GM12878 (cell line): ENCODE data around the gene CAST. TPM values are rescaled to one million over a fixed set of nuclear protein-coding genes. Genes with fewer than 3 reads are reported as not detected.

Experiments used
- ATAC-seq: fragments of 200-7000 bp; cut with Tn5 transposase; 3 replicates; pipeline ENCODE4 v1.9.1; 2020; ENCODE audit warnings: mild to moderate bottlenecking, moderate library complexity
- BruUV-seq: library from RNA; stranded (reverse); fragments of 400-500 nt; replicated peaks from 2 replicates; lab custom pipeline; 2021; lab: Mats Ljungman, UMichigan
- CTCF ChIA-PET: fragments of 300-600 bp; sonication (Branson Sonifier 250); formaldehyde crosslinking; extraction: SDS; loops from one replicate; lab custom pipeline; 2021; ENCODE audit warnings: inconsistent platforms; lab: Yijun Ruan, JAX
- POLR2A ChIA-PET: fragments of 350-600 bp; formaldehyde crosslinking; extraction: SDS; loops from one replicate; lab custom pipeline; 2021; ENCODE audit warnings: inconsistent platforms; lab: Charles Lee
- RAD21 ChIA-PET: fragments of 300-600 bp; sonication (Branson Sonifier 250); formaldehyde crosslinking; loops from one replicate; lab custom pipeline; 2023; ENCODE audit warnings: antibody characterized with exemption; ENCODE audit not compliant: unreplicated experiment; lab: Charles Lee
- SMC1A ChIA-PET: fragments of 300-600 bp; sonication (Branson Sonifier 250); formaldehyde crosslinking; loops from one replicate; lab custom pipeline; 2023; ENCODE audit not compliant: unreplicated experiment, uncharacterized antibody; lab: Charles Lee
- DNase-seq: peaks from one replicate; pipeline ENCODE4 v3.0.0-alpha.2; 2011; ENCODE audit warnings: low read depth, low spot score
- FAIRE-seq: peaks from 3 replicates; lab custom pipeline; 2011; peaks lifted over from hg19 to GRCh38; lab: Jason Lieb, UNC
- H2AFZ ChIP-seq: 2 replicates; pipeline ENCODE4 v1.6.0; 2011; ENCODE audit warnings: low read depth, low read length, control low read depth; ENCODE audit not compliant: control insufficient read depth
- H3K27ac ChIP-seq: 2 replicates; pipeline ENCODE4 v1.5.1; 2011; ENCODE audit warnings: control low read depth; ENCODE audit not compliant: control insufficient read depth, insufficient read depth
- H3K27me3 ChIP-seq, 2 experiments: replicated peaks in 1 of 2; 2 replicates each; pipeline versions ENCODE4 v1.6.0 to v1.6.1; 2011; ENCODE audit warnings: low read length in 1 of 2; ENCODE audit not compliant: control insufficient read depth in 2 of 2, insufficient read depth in 2 of 2
- H3K36me3 ChIP-seq, 2 experiments: 2 replicates each; pipeline ENCODE4 v1.5.1; 2011; ENCODE audit warnings: low read length in 1 of 2; ENCODE audit not compliant: control insufficient read depth in 2 of 2, insufficient read depth in 2 of 2
- H3K4me1 ChIP-seq: 2 replicates; pipeline ENCODE4 v1.6.1; 2011; ENCODE audit warnings: mild to moderate bottlenecking, low read length, moderate library complexity, mixed read lengths; ENCODE audit not compliant: control insufficient read depth, insufficient read depth
- H3K4me2 ChIP-seq: 2 replicates; pipeline ENCODE4 v1.6.0; 2011; ENCODE audit warnings: control low read depth; ENCODE audit not compliant: control insufficient read depth, insufficient read depth
- H3K4me3 ChIP-seq: fragments of 200-600 bp; sonication (generic); 2 replicates; pipeline ENCODE4 v1.5.1; 2016
- H3K79me2 ChIP-seq: 2 replicates; pipeline ENCODE4 v1.6.0; 2011; ENCODE audit warnings: low read length; ENCODE audit not compliant: control insufficient read depth, insufficient read depth
- H3K9ac ChIP-seq: 2 replicates; pipeline ENCODE4 v1.8.0; 2011; ENCODE audit warnings: low read length, control low read depth, mixed read lengths; ENCODE audit not compliant: control insufficient read depth, insufficient read depth
- H3K9me3 ChIP-seq: replicated peaks from 3 replicates; pipeline ENCODE4 v1.5.1; 2011; ENCODE audit warnings: mild to moderate bottlenecking, low read length; ENCODE audit not compliant: control insufficient read depth, insufficient read depth
- H4K20me1 ChIP-seq: 2 replicates; pipeline ENCODE4 v1.6.0; 2011; ENCODE audit not compliant: control insufficient read depth, insufficient read depth
- ETV6 ChIP-seq, 2 experiments: fragments of 450-650 bp in 1 of 2; IDR thresholded peaks in 1 of 2; conservative IDR thresholded peaks in 1 of 2; 2 replicates each; pipeline ENCODE4 v1.6.1; 2014; ENCODE audit warnings: antibody characterized with exemption in 1 of 2, borderline replicate concordance in 1 of 2, low read depth in 1 of 2, mild to moderate bottlenecking in 1 of 2, moderate library complexity in 1 of 2
- IKZF2 ChIP-seq, 2 experiments: fragments of 450-650 bp; IDR thresholded peaks; 2 replicates each; pipeline ENCODE4 v1.6.1; 2017; ENCODE audit warnings: mild to moderate bottlenecking in 2 of 2, moderate library complexity in 2 of 2
- TCF3 ChIP-seq: IDR thresholded peaks from 2 replicates; pipeline ENCODE4 v1.6.1; 2012; ENCODE audit warnings: low read depth, mild to moderate bottlenecking, low read length, borderline replicate concordance; ENCODE audit not compliant: insufficient read depth
- WGBS: methylation state at CpG from one replicate; pipeline ENCODE4 v1.1.6; 2016; ENCODE audit warnings: low lambda C conversion rate; ENCODE audit not compliant: insufficient replicate concordance, insufficient coverage; ENCODE audit errors: missing lambda C conversion rate; 5-methylcytosine and 5-hydroxymethylcytosine counted together
- in situ Hi-C: fragments of 300-500 bp; cut with MboI; formaldehyde crosslinking; loops from 9 replicates; pipeline ENCODE4 v1.14.3; 2018; ENCODE audit warnings: mixed read lengths
- intact Hi-C: fragments of 100-400 bp; cut with micrococcal nuclease; formaldehyde crosslinking; loops from one replicate; pipeline ENCODE4 v1.14.2; 2022; ENCODE audit not compliant: unreplicated experiment
- polyA plus RNA-seq, 11 experiments: library from polyadenylated mRNA; depleted of rRNA in 4 of 11; unstranded in 6 of 11; stranded (reverse) in 5 of 11; fragments of >200 nt; fragmentation: Nextera tagmentation in 4 of 11; fragmentation: Illumina TruSeq in 1 of 11; extraction: Ambion mirVana in 4 of 11; extraction: Trizol in 1 of 11; gene quantifications; 1 replicate in 1 of 11; 2 replicates in 10 of 11; pipeline versions ENCODE4 v1.2.1 to v1.2.3, GENCODE V29; 2011 to 2016; ENCODE audit warnings: inconsistent platforms in 2 of 11, missing spikeins in 2 of 11, low read depth in 1 of 11
- total RNA-seq, 4 experiments: library from RNA; depleted of rRNA in 3 of 4; stranded (reverse); fragments of >200 nt in 3 of 4; fragmentation: Illumina TruSeq in 1 of 4; extraction: Trizol in 1 of 4; gene quantifications; 2 replicates each; pipeline versions ENCODE4 v1.2.1 to v1.2.3, GENCODE V29; 2013 to 2021
- TF ChIP-seq, protein P1 (sequence below): fragments of 150-350 bp; IDR thresholded peaks from 2 replicates; pipeline ENCODE4 v1.6.1; 2016; ENCODE audit warnings: low read depth, low read length

Gene CAST
- total and polyA plus RNA-seq, 10 of the 15 experiments (the other 5 are each of a cell fraction or from before 2014, with no cell fraction given): 31.7 to 140 (median 68.5) TPM

DNA sequence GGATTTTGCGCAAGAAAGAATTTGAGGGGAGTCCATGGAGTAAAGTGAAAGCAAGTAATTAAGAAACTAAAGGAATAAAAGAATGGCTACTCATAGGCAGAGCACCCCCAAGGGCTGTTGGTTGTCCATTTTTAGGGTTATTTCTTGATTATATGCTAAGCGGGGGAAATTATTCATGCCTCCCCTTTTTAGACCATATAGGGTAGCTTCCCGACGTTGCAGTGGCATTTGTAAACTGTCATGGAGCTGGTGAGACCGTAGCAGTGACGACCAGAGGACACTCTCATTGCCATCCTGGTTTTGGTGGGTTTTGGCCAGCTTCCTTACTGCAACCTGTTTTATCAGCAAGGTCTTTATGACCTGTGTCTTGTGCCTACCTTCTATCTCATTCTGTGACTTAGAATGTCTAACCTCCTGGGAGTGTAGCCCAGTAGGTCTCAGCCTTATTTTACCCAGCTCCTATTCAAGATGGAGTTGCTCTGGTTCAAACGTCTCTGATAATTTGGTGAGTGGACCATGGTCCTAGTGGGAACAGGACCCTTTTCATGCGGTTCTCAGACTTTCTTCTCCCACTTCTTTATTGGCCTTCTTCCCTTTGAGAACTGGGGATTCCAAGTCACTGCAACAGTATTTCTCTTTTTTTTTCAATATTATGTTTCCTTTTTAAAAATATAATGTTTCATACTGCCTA is 146.8 kb downstream of the CAST start:
- Histone ChIP-seq H3K9ac (peak overlapping the region; percentile 96), H3K27me3 (no peaks in the 10 kb centered on the region), H3K79me2 (peaks cover 38% of the 10 kb centered on the region), H3K36me3 (no peaks in the 10 kb centered on the region), H3K4me3 (peak overlapping the region; percentile 76; the same call in 1 of the 2 replicates), H3K4me1 (peaks cover 3% of the 10 kb centered on the region), H4K20me1 (no peaks in the 10 kb centered on the region), H2AFZ (peak overlapping the region; percentile 98), H3K9me3 (no peaks in the 10 kb centered on the region), H3K4me2 (peak overlapping the region; percentile 95; the same call in 1 of the 2 replicates), H3K27ac (peak overlapping the region; percentile 95)
- DNase-seq (no peak), ATAC-seq (no peak), FAIRE-seq (no peak)
- ChIA-PET POLR2A (interaction anchor here (0.5 to 3.5 kb wide), 17 partner anchors 7 to 154 kb away, joined by 3 to 21 read pairs (median 5); partner anchors contain the start of genes ERAP2 and LNPEP), SMC1A (interaction anchor here (0.9 to 5.0 kb wide), 16 partner anchors 8 to 155 kb away, joined by 3 to 24 read pairs (median 4); partner anchors contain the start of gene ERAP2), RAD21 (interaction anchor here (0.8 to 3.6 kb wide), 10 partner anchors 9 to 154 kb away, joined by 3 to 28 read pairs (median 4); partner anchors contain the start of gene ERAP2), CTCF (interaction anchor here (1.0 to 5.2 kb wide), 10 partner anchors 12 to 357 kb away, joined by 3 to 50 read pairs (median 4); no protein-coding TSS in a partner anchor)
- intact Hi-C loops: loop anchor here (1.0 to 2.0 kb wide), 3 partner anchors 7 to 126 kb away; no protein-coding TSS in a partner anchor
- in situ Hi-C loops: no loop called here
- TF ChIP-seq ETV6 (conservative IDR thresholded peaks at IDR 0.05 in 1 of 2, IDR thresholded peaks at IDR 0.05 in 1 of 2; ENCODE audit: borderline replicate concordance in 1 of 2, low read depth in 1 of 2): no peak
- TF ChIP-seq TCF3: no peak
- TF ChIP-seq IKZF2 (IDR thresholded peaks at IDR 0.05): no peak
- TF ChIP-seq, protein P1, sequence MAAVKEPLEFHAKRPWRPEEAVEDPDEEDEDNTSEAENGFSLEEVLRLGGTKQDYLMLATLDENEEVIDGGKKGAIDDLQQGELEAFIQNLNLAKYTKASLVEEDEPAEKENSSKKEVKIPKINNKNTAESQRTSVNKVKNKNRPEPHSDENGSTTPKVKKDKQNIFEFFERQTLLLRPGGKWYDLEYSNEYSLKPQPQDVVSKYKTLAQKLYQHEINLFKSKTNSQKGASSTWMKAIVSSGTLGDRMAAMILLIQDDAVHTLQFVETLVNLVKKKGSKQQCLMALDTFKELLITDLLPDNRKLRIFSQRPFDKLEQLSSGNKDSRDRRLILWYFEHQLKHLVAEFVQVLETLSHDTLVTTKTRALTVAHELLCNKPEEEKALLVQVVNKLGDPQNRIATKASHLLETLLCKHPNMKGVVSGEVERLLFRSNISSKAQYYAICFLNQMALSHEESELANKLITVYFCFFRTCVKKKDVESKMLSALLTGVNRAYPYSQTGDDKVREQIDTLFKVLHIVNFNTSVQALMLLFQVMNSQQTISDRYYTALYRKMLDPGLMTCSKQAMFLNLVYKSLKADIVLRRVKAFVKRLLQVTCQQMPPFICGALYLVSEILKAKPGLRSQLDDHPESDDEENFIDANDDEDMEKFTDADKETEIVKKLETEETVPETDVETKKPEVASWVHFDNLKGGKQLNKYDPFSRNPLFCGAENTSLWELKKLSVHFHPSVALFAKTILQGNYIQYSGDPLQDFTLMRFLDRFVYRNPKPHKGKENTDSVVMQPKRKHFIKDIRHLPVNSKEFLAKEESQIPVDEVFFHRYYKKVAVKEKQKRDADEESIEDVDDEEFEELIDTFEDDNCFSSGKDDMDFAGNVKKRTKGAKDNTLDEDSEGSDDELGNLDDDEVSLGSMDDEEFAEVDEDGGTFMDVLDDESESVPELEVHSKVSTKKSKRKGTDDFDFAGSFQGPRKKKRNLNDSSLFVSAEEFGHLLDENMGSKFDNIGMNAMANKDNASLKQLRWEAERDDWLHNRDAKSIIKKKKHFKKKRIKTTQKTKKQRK: no peak
- no TSS peak for BruUV-seq
- over 99% methylated on average over 8 of the region's 8 CpGs for WGBS
